ENCODE results near the gene GATAD2B.
A peak's percentile ranks its signal among the peaks of the same experiment; 100 is the strongest.
"Not testable (repeated sequence)": the region's sequence is repeated elsewhere in the genome, so short reads cannot be mapped to it uniquely, and the experiment has no call there.

The GATAD2B gene

DNA sequence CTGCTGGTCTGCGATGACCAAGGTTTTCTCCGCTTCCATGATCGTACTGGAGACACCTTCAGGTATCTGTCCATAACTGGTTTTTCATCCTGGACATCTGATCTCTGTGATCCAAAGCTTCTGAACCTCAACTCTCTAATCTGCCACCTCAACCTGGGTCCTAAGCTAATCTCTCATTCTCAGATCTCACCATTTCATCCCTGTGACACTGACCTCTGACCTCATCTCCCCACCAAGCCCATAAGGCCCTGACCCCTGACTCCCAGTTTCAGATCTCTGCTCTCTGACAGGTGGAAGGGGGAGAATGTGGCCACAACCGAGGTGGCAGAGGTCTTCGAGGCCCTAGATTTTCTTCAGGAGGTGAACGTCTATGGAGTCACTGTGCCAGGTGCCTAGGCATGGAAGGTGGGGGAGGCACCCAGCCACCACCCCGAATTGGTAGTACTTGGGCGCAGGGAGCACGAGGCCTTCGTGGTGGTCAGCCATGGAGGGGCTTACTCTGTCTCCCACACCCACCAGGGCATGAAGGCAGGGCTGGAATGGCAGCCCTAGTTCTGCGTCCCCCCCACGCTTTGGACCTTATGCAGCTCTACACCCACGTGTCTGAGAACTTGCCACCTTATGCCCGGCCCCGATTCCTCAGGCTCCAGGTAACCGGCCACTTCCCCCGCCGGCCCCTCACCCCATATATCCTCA is 143.8 kb downstream of the GATAD2B start:
- DNase-seq (ENCODE audit: low spot score) = no peak
- FAIRE-seq = no peak

DNA sequence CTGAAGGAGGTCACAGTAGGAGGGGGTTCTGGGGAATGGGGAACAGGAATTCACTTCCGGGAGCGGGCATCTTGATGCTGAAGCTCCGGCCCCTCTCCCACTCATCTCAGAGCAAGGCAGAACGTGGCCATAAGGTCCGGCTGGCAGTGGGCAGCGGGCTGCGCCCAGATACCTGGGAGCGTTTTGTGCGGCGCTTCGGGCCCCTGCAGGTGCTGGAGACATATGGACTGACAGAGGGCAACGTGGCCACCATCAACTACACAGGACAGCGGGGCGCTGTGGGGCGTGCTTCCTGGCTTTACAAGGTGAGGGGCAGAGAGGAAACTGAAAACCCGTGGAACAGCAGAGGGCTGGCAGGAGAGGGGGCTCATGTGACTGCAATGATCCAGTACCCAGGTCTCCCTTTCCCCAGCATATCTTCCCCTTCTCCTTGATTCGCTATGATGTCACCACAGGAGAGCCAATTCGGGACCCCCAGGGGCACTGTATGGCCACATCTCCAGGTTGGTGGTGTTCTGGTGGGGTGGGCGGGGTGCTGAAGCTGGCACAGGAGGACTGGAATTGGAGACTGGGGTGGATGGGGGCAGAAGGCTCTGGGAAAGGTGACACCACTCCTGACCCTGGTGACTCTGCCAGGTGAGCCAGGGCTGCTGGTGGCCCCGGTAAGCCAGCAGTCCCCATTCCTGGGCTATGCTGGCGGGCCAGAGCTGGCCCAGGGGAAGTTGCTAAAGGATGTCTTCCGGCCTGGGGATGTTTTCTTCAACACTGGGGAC is 144.5 kb downstream of the GATAD2B start:
- no peak for DNase-seq (ENCODE audit: low spot score)
- no peak for FAIRE-seq

DNA sequence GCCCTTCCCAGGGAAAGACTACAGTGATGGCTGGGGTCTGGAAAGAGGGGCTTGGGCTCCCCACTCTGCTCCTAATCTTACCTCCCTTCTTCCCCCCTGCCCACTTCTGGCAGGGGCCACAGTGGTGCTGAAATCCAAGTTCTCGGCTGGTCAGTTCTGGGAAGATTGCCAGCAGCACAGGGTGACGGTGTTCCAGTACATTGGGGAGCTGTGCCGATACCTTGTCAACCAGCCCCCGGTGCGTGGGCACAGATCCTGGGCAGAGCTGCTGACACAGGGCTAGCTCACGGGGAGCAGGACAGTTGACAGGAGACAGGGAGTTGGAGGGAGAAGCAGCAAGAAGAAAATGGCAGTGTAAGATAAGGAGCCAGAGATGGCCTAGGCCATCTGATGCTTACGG is 145.1 kb downstream of the GATAD2B start:
- no peak for FAIRE-seq
- DNase-seq (ENCODE audit: low spot score) = no peak

DNA sequence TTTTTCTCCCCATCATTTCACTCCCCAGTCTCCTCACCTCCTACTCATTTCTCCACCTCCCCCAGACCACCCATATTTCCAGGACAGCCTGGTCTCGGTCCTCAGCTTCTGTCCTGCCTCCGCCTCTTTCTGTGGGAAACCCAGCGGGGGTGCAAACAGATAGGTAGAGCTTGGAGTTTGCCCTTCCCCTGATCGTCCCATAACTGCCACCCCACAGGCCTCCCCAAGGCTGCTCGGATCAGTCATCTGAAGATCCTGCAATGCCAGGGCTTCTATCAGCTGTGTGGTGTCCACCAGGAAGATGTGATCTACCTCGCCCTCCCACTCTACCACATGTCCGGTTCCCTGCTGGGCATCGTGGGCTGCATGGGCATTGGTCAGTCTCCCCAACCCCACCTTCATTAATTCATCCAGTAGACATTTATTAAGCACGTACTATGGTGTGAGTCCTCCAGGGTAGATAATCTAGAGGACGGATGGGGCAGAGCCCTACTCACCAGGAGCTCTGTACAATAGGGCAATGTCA is 145.9 kb downstream of the GATAD2B start:
- DNase-seq (ENCODE audit: low spot score) = no peak
- no peak for FAIRE-seq

DNA sequence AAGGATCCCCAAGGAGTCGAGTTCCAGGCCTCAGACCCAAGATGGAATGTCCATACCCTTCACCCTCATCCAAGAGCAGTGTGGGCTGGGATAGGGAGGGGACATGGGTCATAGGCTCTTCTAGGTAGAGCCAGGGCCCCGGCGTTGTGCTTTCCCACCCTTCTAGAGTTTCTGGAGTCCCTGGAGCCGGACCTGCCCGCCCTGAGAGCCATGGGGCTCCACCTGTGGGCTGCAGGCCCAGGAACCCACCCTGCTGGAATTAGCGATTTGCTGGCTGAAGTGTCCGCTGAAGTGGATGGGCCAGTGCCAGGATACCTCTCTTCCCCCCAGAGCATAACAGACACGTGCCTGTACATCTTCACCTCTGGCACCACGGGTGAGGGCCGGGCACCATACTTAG is 146.4 kb downstream of the GATAD2B start:
- no peak for FAIRE-seq
- no peak for DNase-seq (ENCODE audit: low spot score)

DNA sequence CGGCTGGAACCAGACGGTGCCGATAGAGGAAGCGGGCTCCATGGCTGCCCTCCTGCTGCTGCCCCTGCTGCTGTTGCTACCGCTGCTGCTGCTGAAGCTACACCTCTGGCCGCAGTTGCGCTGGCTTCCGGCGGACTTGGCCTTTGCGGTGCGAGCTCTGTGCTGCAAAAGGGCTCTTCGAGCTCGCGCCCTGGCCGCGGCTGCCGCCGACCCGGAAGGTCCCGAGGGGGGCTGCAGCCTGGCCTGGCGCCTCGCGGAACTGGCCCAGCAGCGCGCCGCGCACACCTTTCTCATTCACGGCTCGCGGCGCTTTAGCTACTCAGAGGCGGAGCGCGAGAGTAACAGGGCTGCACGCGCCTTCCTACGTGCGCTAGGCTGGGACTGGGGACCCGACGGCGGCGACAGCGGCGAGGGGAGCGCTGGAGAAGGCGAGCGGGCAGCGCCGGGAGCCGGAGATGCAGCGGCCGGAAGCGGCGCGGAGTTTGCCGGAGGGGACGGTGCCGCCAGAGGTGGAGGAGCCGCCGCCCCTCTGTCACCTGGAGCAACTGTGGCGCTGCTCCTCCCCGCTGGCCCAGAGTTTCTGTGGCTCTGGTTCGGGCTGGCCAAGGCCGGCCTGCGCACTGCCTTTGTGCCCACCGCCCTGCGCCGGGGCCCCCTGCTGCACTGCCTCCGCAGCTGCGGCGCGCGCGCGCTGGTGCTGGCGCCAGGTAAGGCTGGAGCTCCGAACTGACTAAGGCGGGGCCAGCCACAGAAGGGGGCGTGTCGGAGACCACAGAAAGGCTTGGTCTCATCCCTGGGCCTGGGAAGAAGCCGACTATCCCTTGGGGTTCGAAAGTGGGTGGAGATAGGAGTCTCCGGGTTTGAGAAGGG is 147.1 kb downstream of the GATAD2B start:
- DNase-seq (ENCODE audit: low spot score) (no peak), FAIRE-seq (no peak)

DNA sequence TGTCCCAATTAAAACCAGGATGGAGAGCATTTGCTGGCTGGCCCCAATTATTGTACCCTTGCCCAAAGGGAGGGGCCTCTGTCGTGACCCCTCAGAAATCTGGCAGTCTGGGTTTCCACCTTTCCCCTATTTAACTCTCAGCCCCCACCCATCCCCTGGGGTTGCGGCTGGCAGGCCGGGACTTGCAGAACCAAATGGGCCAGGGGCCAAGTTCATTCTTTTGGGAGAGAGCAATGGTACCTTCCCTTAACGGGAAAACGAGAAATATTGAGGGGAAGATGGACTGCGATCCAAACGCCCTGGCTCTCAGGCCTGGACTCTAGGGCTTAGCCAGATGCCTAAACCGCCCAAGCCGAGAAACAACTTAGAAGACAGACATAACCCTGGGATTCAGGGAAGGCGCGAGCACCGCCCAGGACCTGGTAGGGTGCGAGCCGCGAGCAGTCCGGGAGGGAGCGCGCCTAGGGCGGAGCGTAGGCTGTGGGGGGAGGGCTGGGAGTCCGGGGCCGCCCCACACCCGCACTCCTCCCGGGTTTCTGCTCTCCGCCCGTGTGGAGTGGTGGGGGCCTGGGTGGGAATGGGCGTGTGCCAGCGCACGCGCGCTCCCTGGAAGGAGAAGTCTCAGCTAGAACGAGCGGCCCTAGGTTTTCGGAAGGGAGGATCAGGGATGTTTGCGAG is 147.9 kb downstream of the GATAD2B start, which contains the start of gene SLC27A3:
Gene SLC27A3 (plus strand): TSS at position 628 of the 678 bp plus-strand sequence. CDS start 91 bp downstream, outside the sequence.
- DNase-seq (ENCODE audit: low spot score) = no peak
- no peak for FAIRE-seq

DNA sequence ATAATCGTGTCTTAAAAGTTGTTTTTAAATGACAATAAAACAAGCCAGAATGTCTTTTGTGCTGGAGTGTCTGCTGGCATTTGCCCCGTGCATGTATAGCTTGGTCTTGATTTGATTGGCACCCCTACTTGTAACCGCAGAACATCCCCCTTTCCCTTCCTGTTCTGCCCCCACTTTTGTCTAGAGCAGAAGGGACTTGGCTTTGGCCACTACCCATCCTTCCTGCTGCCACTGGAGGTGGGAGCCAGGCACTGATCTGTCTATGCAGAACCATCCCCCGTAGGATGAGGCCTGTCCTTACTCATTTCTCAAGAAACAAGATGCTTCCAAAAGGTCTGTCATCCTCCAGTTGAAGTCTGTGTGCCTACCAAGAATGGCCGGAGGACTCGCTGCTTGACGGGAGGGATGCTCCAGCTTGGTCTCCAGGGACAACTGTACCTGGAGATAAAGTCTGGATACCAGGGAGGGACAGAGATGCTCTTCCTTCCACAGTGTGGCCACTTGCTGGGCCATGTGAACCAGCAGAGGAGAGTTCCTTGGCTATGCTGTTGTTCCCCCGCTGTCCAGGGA is 148.7 kb downstream of the GATAD2B start:
- no peak for DNase-seq (ENCODE audit: low spot score)
- FAIRE-seq = no peak

DNA sequence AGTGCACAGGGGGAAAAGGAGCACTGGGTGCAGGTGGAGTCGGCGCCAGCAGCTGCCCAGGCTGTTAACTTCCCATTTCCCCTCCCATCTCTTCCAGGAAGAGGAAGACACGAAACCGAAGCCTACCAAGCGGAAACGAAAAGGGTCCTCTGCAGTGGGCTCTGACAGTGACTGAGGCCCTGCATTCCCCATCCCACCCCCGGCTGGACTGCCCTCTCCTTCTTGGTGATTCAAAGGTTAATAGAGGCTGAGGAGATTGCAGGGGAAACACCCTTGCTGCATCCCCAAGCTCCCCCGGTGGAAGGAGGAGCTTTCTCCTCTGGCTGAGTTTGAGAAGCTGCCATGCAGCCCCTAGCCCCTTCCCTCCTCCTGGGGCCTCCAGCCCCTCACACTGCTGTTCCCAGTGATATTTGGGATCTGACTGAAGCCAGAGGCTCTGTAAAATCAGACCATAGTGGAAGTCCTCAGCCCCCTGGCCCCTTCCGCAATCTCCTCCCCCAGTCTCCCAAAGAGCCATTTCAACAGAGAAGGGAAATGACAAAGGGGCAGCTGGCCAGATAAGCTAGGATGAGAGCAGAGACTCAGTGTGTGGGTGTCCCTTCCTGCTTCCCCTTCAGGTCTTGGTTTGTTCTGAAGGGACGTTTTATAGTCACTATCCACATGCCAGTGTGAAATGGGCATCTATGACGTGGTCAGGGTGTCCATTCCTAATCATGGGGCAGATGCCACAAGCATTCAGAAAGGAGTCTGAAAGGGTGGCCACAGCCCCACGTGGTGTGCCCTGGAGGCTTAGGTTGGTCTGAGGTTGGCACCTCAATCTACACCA is 149.5 kb downstream of the GATAD2B start:
- DNase-seq (ENCODE audit: low spot score) = no peak
- FAIRE-seq = no peak

DNA sequence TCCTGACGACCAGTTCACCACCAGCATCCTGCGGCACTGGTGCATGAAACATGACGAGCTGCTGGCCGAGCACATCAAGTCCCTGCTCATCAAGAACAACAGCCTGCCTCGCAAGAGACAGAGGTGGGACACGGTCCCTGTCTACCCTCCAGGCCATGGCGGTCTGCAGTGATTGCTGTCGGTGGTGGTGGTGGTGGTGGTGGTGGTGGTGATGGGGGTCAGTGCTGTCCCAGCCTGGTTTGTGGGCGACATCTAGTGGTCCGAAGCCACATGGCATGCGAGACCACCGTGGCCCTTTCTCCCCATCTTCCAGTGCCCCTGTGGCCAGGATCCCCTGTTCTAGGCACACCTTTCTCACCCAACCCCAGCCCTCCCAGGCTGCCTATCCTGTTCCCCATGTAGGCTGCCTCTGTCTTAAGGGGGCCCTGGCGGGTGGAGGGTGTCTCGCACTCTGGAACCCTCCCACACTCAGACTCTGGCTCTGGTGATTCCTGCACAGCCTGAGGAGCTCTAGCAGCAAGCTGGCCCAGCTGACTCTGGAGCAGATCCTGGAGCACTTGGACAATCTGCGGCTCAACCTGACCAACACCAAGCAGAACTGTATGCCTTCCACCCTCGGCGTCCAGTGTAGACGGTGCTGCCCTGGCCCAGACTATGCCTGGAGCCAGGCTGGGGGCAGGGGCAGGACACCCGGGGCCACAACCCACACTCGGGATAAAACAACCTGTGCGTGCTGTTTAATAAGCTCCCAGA is 150.8 kb downstream of the GATAD2B start:
- peak; percentile 48 for FAIRE-seq
- DNase-seq (ENCODE audit: low spot score) = peak; percentile 33

DNA sequence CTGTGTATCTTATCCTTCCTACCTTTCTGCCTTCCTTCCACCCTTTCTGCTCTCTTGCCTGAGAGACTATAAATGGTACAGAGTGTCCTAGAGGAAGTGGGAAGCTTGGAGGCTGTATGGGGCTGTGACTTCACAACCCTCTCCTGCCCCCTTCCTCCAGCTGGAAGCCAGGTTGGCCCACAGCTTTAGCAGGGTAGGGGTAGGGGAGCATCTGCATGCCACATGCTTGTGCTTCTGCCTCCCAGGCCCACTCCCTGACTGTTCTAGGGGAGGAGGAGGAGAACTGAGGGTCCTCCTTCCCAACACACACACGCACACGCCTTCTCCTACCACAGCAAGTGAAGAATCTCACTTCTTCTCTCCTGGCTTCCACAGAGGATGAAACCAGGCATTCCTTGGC is 151.5 kb downstream of the GATAD2B start:
- DNase-seq (ENCODE audit: low spot score) (no peak), FAIRE-seq (no peak)

DNA sequence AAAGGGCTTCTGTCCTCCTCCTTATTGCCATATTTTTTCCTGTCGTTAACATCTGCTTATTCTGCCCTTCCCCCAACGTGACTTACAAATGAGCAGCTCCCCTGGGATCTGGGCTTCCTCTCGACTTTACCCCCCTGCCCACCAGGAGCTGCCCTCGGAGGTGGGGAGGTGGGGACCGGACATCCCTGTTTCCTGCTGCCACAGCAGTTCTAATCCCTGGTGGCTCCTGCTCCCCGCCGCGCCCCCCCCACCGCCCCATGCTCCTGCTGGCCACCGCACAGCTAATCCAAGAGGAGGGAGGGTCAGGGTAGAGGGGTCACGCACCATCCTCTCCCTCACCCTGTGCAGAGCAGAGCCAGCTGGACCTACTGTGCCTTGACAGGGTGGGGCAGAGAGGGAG is 152.0 kb downstream of the GATAD2B start:
- FAIRE-seq (no peak), DNase-seq (ENCODE audit: low spot score) (no peak)

DNA sequence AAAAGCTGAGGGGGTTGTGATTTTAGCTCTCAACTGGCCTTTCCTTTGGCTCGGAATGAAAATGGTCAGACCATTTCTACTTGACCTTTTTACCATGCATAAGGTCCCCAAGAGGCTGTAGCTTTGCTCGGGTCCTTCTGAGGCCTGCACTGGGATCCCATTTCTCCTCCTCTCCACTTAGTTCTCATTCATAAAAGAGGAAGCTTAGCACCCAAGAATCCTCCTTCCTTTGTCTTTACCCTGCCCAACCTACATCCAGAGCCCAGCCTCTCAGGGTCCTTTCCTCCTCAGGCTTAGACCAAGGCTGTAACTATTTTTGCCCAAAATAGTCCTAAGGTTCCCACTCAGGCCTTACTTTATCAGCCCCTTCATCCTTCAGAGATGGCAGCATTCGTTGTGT is 153.6 kb downstream of the GATAD2B start:
- no peak for FAIRE-seq
- no peak for DNase-seq (ENCODE audit: low spot score)

DNA sequence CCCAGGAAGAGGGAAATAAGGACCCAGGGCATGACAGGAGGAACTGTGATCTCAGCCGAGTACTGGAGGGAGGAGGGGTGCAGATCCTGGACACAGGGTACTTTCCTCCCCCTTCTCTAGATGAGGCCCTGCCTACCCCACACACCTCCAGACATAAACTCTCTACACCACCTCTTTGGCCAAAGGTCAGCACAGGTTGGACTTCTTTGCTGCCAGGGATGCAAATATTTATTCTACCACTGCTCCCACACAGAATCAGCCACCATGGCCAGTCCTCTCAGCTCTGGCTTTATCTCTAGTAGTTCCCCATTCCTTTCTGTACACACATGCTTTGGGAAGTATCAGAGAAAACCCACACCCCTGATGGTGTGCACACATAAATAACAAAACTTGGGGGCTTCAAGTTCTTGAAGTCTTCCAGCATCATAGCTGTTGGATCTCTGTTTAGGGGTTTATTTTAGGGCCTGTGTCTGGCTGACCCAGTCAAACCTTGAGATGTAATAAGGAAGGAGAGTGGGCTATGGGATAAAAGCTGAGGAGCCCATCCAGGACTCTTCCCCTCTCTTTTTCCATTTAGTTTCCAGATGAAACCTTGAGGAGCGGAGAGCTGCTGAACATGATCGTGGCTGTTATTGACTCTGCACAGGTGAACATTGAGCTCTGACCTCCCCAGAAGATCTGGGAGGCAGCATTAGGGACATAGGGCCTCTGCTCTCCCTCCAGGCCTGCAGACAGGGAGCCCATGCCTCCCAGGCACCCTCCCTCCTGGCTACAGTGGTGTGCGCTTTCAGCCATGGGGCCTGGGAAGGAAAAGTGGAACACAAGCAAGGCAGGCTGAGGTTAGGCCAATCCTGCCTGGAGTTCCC is 154.2 kb downstream of the GATAD2B start:
- DNase-seq (ENCODE audit: low spot score) (no peak), FAIRE-seq (no peak)

DNA sequence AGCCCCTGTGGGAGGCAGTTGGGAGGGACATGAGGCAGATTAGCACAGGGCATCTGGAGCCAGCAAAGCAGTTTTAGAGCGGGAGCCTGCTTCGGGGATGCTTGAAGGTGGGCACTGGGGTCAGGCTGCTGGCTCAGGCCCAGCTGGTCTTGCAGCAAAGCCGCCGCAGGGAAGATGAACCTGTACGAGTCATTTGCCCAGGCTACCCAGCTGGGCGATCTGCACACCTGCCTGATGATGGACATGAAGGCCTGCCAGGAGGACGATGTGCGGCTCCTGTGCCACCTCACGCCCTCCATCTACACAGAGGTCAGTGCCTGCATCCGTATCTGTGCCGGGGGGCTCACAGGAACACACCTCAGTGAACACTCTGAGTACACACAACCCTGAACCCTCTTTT is 155.3 kb downstream of the GATAD2B start:
- no peak for FAIRE-seq
- no peak for DNase-seq (ENCODE audit: low spot score)

DNA sequence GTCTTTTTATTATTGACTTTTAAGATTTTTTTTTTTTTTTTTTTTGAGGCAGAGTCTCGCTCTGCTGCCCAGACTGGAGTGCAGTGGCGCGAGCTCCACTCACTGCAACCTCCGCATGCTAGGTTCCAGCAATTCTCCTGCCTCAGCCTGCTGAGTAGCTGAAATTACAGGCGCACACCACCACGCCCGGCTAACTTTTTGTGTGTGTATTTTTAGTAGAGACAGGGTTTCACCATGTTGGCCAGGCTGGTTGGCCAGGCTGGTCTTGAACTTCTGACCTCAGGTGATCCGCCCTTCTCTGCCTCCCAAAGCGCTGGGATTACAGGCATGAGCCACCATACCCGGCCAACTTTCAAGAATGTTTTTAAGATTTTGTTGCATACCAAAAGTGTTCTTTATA is 156.1 kb downstream of the GATAD2B start:
- not testable (repeated sequence) for DNase-seq (ENCODE audit: low spot score); FAIRE-seq

DNA sequence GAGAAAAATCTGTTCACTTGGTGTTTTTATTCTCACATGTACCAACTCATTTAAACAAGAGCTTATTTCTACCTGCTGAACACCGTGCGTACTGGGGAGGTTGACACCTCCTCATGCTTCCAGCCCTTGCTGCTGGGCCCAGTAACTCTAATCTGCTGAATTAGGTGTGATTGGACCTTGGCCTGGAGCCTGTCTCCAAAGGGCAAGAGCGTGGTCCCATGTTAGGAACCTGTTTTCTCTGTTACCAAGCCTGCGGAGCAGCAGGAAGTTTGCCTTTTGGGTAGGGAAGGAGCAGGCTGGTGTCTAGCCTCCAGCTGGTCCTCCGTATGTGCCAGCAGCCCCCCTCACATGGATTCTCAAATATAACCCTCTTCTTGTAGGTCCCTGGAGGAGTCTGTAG is 158.5 kb downstream of the GATAD2B start:
- no peak for FAIRE-seq
- DNase-seq (ENCODE audit: low spot score) = no peak
